Panc1 (cell line): ENCODE measurements around the gene TMPRSS15. TPM values are rescaled to one million over a fixed set of nuclear protein-coding genes. Genes with fewer than 3 reads are reported as not detected.

Experiments
- ATAC-seq: fragments of 200-7000 bp; cut with Tn5 transposase; 2 replicates; pipeline ENCODE4 v1.9.1; 2020; ENCODE audit warnings: mild to moderate bottlenecking, moderate library complexity
- BruUV-seq: library from RNA; stranded (reverse); fragments of 400-500 nt; replicated peaks from 2 replicates; lab custom pipeline; 2021; lab: Mats Ljungman, UMichigan
- CTCF ChIA-PET: fragments of 300-600 bp; sonication (Branson Sonifier 250); formaldehyde crosslinking; loops from one replicate; lab custom pipeline; 2022; ENCODE audit warnings: antibody characterized with exemption; lab: Charles Lee
- POLR2A ChIA-PET: fragments of 300-600 bp; sonication (Branson Sonifier 250); formaldehyde crosslinking; loops from one replicate; lab custom pipeline; 2022; ENCODE audit warnings: antibody characterized with exemption; lab: Charles Lee
- DNase-seq: peaks from one replicate; pipeline ENCODE4 v3.0.0-alpha.2; 2010; ENCODE audit warnings: low read depth, low spot score
- H3K27ac ChIP-seq: 2 replicates; pipeline ENCODE4 v1.5.1; 2011; ENCODE audit warnings: mild to moderate bottlenecking, low read length, inconsistent platforms
- H3K27me3 ChIP-seq: fragments of 200-500 bp; sonication (Bioruptor generic); 2 replicates; pipeline ENCODE4 v1.6.0; 2014; ENCODE audit warnings: low read length, inconsistent platforms; ENCODE audit not compliant: control insufficient read depth, insufficient read depth
- H3K36me3 ChIP-seq: fragments of 200-500 bp; sonication (Bioruptor generic); 2 replicates; pipeline ENCODE4 v1.5.1; 2014; ENCODE audit warnings: inconsistent platforms, mild to moderate bottlenecking, low read length, moderate library complexity; ENCODE audit not compliant: control insufficient read depth, insufficient read depth
- H3K4me1 ChIP-seq: 2 replicates; pipeline ENCODE4 v1.5.1; 2011; ENCODE audit warnings: inconsistent platforms, mild to moderate bottlenecking, low read length, moderate library complexity; ENCODE audit not compliant: control insufficient read depth, insufficient read depth
- H3K4me3 ChIP-seq, 2 experiments: 2 replicates each; pipeline ENCODE4 v1.5.1; 2011 to 2012; ENCODE audit warnings: low read depth in 2 of 2, low read length in 2 of 2, mild to moderate bottlenecking in 2 of 2, inconsistent platforms in 1 of 2, moderate library complexity in 1 of 2
- H3K9me3 ChIP-seq: fragments of 200-500 bp; sonication (Bioruptor generic); 2 replicates; pipeline ENCODE4 v1.5.1; 2014; ENCODE audit warnings: low read depth, mild to moderate bottlenecking, inconsistent platforms, low read length, moderate library complexity; ENCODE audit not compliant: control insufficient read depth, insufficient read depth
- CTCF ChIP-seq: fragments of 450-650 bp; IDR thresholded peaks from 2 replicates; pipeline ENCODE4 v1.5.1; 2017; ENCODE audit warnings: mild to moderate bottlenecking
- POLR2AphosphoS5 ChIP-seq: IDR thresholded peaks from 2 replicates; pipeline ENCODE4 v1.6.1; 2012; ENCODE audit warnings: mild to moderate bottlenecking, low read depth, low read length, moderate library complexity
- REST ChIP-seq, 2 experiments: IDR thresholded peaks; 2 replicates each; pipeline ENCODE4 v1.6.1; 2011 to 2012; ENCODE audit warnings: low read depth in 2 of 2, control low read depth in 1 of 2, low read length in 1 of 2, mild to moderate bottlenecking in 1 of 2, moderate library complexity in 1 of 2; ENCODE audit not compliant: insufficient read depth in 1 of 2
- SIN3A ChIP-seq: IDR thresholded peaks from 2 replicates; pipeline ENCODE4 v1.6.1; 2012; ENCODE audit warnings: low read depth, mild to moderate bottlenecking, low read length, moderate library complexity, borderline replicate concordance; ENCODE audit not compliant: insufficient read depth
- TCF7L2 ChIP-seq: IDR thresholded peaks from 2 replicates; pipeline ENCODE4 v1.6.1; 2011; ENCODE audit warnings: mild to moderate bottlenecking, low read depth, low read length, inconsistent platforms
- in situ Hi-C: cut with HindIII; loops from 2 replicates; pipeline ENCODE4 v1.10.0; 2016; ENCODE audit warnings: low sequenced_read_pairs, low pct_unique_long_range_greater_than_20kb
- intact Hi-C: fragments of 100-400 bp; cut with micrococcal nuclease; formaldehyde crosslinking; loops from one replicate; pipeline ENCODE4 v1.10.0; 2022; ENCODE audit not compliant: unreplicated experiment
- total RNA-seq: library from RNA; stranded (reverse); gene quantifications from one replicate; pipeline ENCODE4 v1.2.1, GENCODE V29; 2021; ENCODE audit not compliant: unreplicated experiment

TMPRSS15 gene
- total RNA-seq, 1 experiment from 2014 or later, result not detected

GRCh38 chr21:18298228-18298627, 105.4 kb downstream of the TMPRSS15 start:
- ChIA-PET CTCF (no interaction called here), POLR2A (no interaction called here)
- H3K27ac ChIP-seq, result no peak overlapping the region
- no peak overlapping the region for H3K4me3 ChIP-seq
- H3K4me1 ChIP-seq, result no peaks in the 10 kb centered on the region
- DNase-seq (no peak), ATAC-seq (no peak)
- no peaks in the 10 kb centered on the region for H3K36me3 ChIP-seq
- intact Hi-C loops (loop anchor here (5.0 kb wide), 1 partner anchor 64 kb away; no protein-coding TSS in a partner anchor), in situ Hi-C loops (no loop called here)
- no TSS peak for BruUV-seq
- TF ChIP-seq TCF7L2, result no peak
- TF ChIP-seq CTCF, result no peak
- TF ChIP-seq SIN3A, result no peak
- TF ChIP-seq REST (IDR thresholded peaks at IDR 0.05; ENCODE audit: insufficient read depth in 1 of 2, low read depth in 2 of 2, low read length in 1 of 2), result no peak
- no peak for TF ChIP-seq POLR2AphosphoS5
- H3K9me3 ChIP-seq, result no peaks in the 10 kb centered on the region
- no peaks in the 10 kb centered on the region for H3K27me3 ChIP-seq

GRCh38 chr21:18294100-18294499, 109.5 kb downstream of the TMPRSS15 start:
- ATAC-seq (no peak), DNase-seq (no peak)
- ChIA-PET POLR2A (no interaction called here), CTCF (no interaction called here)
- Histone ChIP-seq H3K27me3 (no peaks in the 10 kb centered on the region), H3K9me3 (no peaks in the 10 kb centered on the region), H3K4me1 (no peaks in the 10 kb centered on the region), H3K36me3 (no peaks in the 10 kb centered on the region), H3K4me3 (no peak overlapping the region), H3K27ac (no peak overlapping the region)
- no TSS peak for BruUV-seq
- TF ChIP-seq TCF7L2 (no peak), SIN3A (no peak), POLR2AphosphoS5 (no peak), REST (IDR thresholded peaks at IDR 0.05; ENCODE audit: insufficient read depth in 1 of 2, low read depth in 2 of 2, low read length in 1 of 2) (no peak), CTCF (no peak)
- in situ Hi-C loops, result no loop called here
- intact Hi-C loops, result no loop called here
